ENCODE results near the gene USP48. TPM values are rescaled to one million over a fixed set of nuclear protein-coding genes. Genes with fewer than 3 reads are reported as not detected.
"Not testable (repeated sequence)": the region's sequence is repeated elsewhere in the genome, so short reads cannot be mapped to it uniquely, and the experiment has no call there.

The USP48 gene
- total RNA-seq, 1 experiment from 2014 or later, result 84.8 TPM

- H4K20me1 ChIP-seq (ENCODE audit: control insufficient read depth, insufficient read depth, insufficient read length), result no peaks in the 10 kb centered on the region
- no peak overlapping the region for H2BK120ac ChIP-seq (ENCODE audit: low read depth, low read length, poor library complexity, severe bottlenecking)
- no peak for TF ChIP-seq CTCF (conservative IDR thresholded peaks at IDR 0.05)
- Mint-ChIP-seq H3K27ac (no peak overlapping the region), H3K4me1 (peaks cover 8 to 19% of the 10 kb centered on the region in 2 experiments), H3K27me3 (ENCODE audit: low read depth) (no peaks in the 10 kb centered on the region), H3K9me3 (no peaks in the 10 kb centered on the region; a peak in 1 of 5 replicates), H3K4me3 (no peak overlapping the region), H3K36me3 (ENCODE audit: insufficient read depth in 1 of 3, low read depth in 3 of 3) (no peaks in the 10 kb centered on the region)
- no peak overlapping the region for H4K8ac ChIP-seq (replicated peaks; ENCODE audit: insufficient read length, low read depth, low read length)
- H3K4ac ChIP-seq (ENCODE audit: low read depth, low read length), result no peak overlapping the region
- no peak overlapping the region for H2BK15ac ChIP-seq (ENCODE audit: low read depth, low read length)
- H3K23me2 ChIP-seq (ENCODE audit: insufficient read length, low read depth, low read length, poor library complexity, severe bottlenecking), result peaks cover 9% of the 10 kb centered on the region
- no peak overlapping the region for H3K4me2 ChIP-seq (ENCODE audit: insufficient read depth, insufficient read length, low read length)
- H2BK12ac ChIP-seq (ENCODE audit: insufficient read length, low read depth, low read length), result no peak overlapping the region
- H3K56ac ChIP-seq (ENCODE audit: insufficient read length, low read depth, low read length), result no peak overlapping the region
- no peak overlapping the region for H3T11ph ChIP-seq (ENCODE audit: low read length)
- no peaks in the 10 kb centered on the region for H3K27me3 ChIP-seq (ENCODE audit: insufficient read depth, low read length)
- H4K91ac ChIP-seq (ENCODE audit: insufficient read length, low read depth, low read length), result no peak overlapping the region
- no peak overlapping the region for H3K18ac ChIP-seq (ENCODE audit: insufficient read length, low read depth, low read length)
- no peaks in the 10 kb centered on the region for H3K79me1 ChIP-seq (ENCODE audit: insufficient read depth, low read depth, low read length, poor library complexity, severe bottlenecking)
- no peak overlapping the region for H3K9ac ChIP-seq (ENCODE audit: extremely low read depth, insufficient read length, low read length)
- no peak overlapping the region for H2BK20ac ChIP-seq (ENCODE audit: low read depth, low read length, poor library complexity, severe bottlenecking)
- H3K14ac ChIP-seq (ENCODE audit: insufficient read depth, low read length), result no peak overlapping the region
- no peak overlapping the region for H2AFZ ChIP-seq (ENCODE audit: low read length)
- H3K4me1 ChIP-seq (ENCODE audit: insufficient read depth, low read length), result no peaks in the 10 kb centered on the region
- WGBS (ENCODE audit: extremely low coverage, insufficient read length, low lambda C conversion rate), result no CpG with 5 or more reads among the region's 2 CpGs
- no peak overlapping the region for H3K27ac ChIP-seq (ENCODE audit: insufficient read length, low read depth, low read length)
- peaks cover 8% of the 10 kb centered on the region; the same call in 1 of the 2 replicates for H3K79me2 ChIP-seq (ENCODE audit: insufficient read depth, low read length)
- no peak overlapping the region for H4K5ac ChIP-seq (ENCODE audit: insufficient read length, low read depth, low read length)
- no peak overlapping the region for H2AK5ac ChIP-seq (ENCODE audit: insufficient read length, low read length)
- no peak overlapping the region for H3K23ac ChIP-seq (ENCODE audit: insufficient read length, low read depth, low read length)
- H3K9me3 ChIP-seq (ENCODE audit: control insufficient read depth, low read depth, low read length), result no peaks in the 10 kb centered on the region
- DNase-seq, result no peak
- H2BK5ac ChIP-seq (ENCODE audit: insufficient read length, low read length), result no peak overlapping the region
These were observed 3.7 kb upstream of the USP48 start for GRCh38 chr1:21786640-21787039.

GRCh38 chr1:21785764-21786163 is 2.8 kb upstream of the USP48 start:
- not testable (repeated sequence) for H3K79me1 ChIP-seq (ENCODE audit: insufficient read depth, low read depth, low read length, poor library complexity, severe bottlenecking); H3K14ac ChIP-seq (ENCODE audit: insufficient read depth, low read length); H3K9ac ChIP-seq (ENCODE audit: extremely low read depth, insufficient read length, low read length); H3T11ph ChIP-seq (ENCODE audit: low read length); H3K9me3 Mint-ChIP-seq; H2AFZ ChIP-seq (ENCODE audit: low read length); H3K23ac ChIP-seq (ENCODE audit: insufficient read length, low read depth, low read length); H3K27ac ChIP-seq (ENCODE audit: insufficient read length, low read depth, low read length); H4K5ac ChIP-seq (ENCODE audit: insufficient read length, low read depth, low read length); H2BK120ac ChIP-seq (ENCODE audit: low read depth, low read length, poor library complexity, severe bottlenecking); H3K23me2 ChIP-seq (ENCODE audit: insufficient read length, low read depth, low read length, poor library complexity, severe bottlenecking); H2BK15ac ChIP-seq (ENCODE audit: low read depth, low read length); H3K36me3 Mint-ChIP-seq (ENCODE audit: insufficient read depth in 1 of 3, low read depth in 3 of 3); H3K27me3 Mint-ChIP-seq (ENCODE audit: low read depth); H4K20me1 ChIP-seq (ENCODE audit: control insufficient read depth, insufficient read depth, insufficient read length); H3K27me3 ChIP-seq (ENCODE audit: insufficient read depth, low read length); H3K4me2 ChIP-seq (ENCODE audit: insufficient read depth, insufficient read length, low read length); H2BK20ac ChIP-seq (ENCODE audit: low read depth, low read length, poor library complexity, severe bottlenecking); H4K8ac ChIP-seq (replicated peaks; ENCODE audit: insufficient read length, low read depth, low read length); H2BK12ac ChIP-seq (ENCODE audit: insufficient read length, low read depth, low read length); H3K56ac ChIP-seq (ENCODE audit: insufficient read length, low read depth, low read length); H3K4ac ChIP-seq (ENCODE audit: low read depth, low read length); H2AK5ac ChIP-seq (ENCODE audit: insufficient read length, low read length); H3K4me3 Mint-ChIP-seq; H3K27ac Mint-ChIP-seq; H3K18ac ChIP-seq (ENCODE audit: insufficient read length, low read depth, low read length); H3K9me3 ChIP-seq (ENCODE audit: control insufficient read depth, low read depth, low read length); H2BK5ac ChIP-seq (ENCODE audit: insufficient read length, low read length); DNase-seq; H4K91ac ChIP-seq (ENCODE audit: insufficient read length, low read depth, low read length); H3K4me1 ChIP-seq (ENCODE audit: insufficient read depth, low read length)
- H3K4me1 Mint-ChIP-seq, result peaks cover 8 to 22% of the 10 kb centered on the region in 2 experiments
- no CpG with 5 or more reads among the region's 9 CpGs for WGBS (ENCODE audit: extremely low coverage, insufficient read length, low lambda C conversion rate)
- peaks cover 13% of the 10 kb centered on the region; the same call in 1 of the 2 replicates for H3K79me2 ChIP-seq (ENCODE audit: insufficient read depth, low read length)
